T-helper 2 cell (primary cell): ENCODE data around the gene FOSB.

ENCODE experiments used
- DNase-seq, 5 experiments: peaks; one replicate each; pipeline versions ENCODE4 v3.0.0 to v3.0.0-alpha.2; 2012 to 2022

FOSB gene

GRCh38 chr19:45484273-45484945 lies 16.6 kb downstream of the FOSB start:
- DNase-seq = no peak

GRCh38 chr19:45485305-45486077 lies 17.7 kb downstream of the FOSB start:
- peak; percentile 90 to 98 (median 96) for DNase-seq

- DNase-seq = no peak
These were observed 20.9 kb downstream of the FOSB start for GRCh38 chr19:45488708-45489107.

GRCh38 chr19:45489216-45489855 lies 21.5 kb downstream of the FOSB start:
- no peak for DNase-seq

- no peak for DNase-seq
These were observed 24.4 kb downstream of the FOSB start for GRCh38 chr19:45492137-45492626.

- peak in 1 of 5 experiments; percentile 40 for DNase-seq
These were observed 25.1 kb downstream of the FOSB start for GRCh38 chr19:45492627-45493470.

GRCh38 chr19:45494261-45494916 lies 26.6 kb downstream of the FOSB start:
- no peak for DNase-seq

- DNase-seq = no peak
These were observed 27.4 kb downstream of the FOSB start for GRCh38 chr19:45495178-45495577.

GRCh38 chr19:45496349-45496953 lies 28.7 kb downstream of the FOSB start:
- peak in 1 of 5 experiments; percentile 49 for DNase-seq

- no peak for DNase-seq
These were observed 30.0 kb downstream of the FOSB start for GRCh38 chr19:45497791-45498190.

GRCh38 chr19:45498411-45499195 lies 30.8 kb downstream of the FOSB start, which contains the start of gene PPM1N:
TSS of gene PPM1N (plus strand) at chr19:45498443. CDS start at chr19:45498473, 30 bp downstream.
- peak in 4 of 5 experiments; percentile 35 to 83 (median 58) for DNase-seq

GRCh38 chr19:45499196-45500180 lies 31.7 kb downstream of the FOSB start:
- peak in 3 of 5 experiments; percentile 45 to 71 (median 50) for DNase-seq

GRCh38 chr19:45500918-45501729 lies 33.3 kb downstream of the FOSB start:
- no peak for DNase-seq

- no peak for DNase-seq
These were observed 33.9 kb downstream of the FOSB start for GRCh38 chr19:45501730-45502014.

- no peak for DNase-seq
These were observed 34.3 kb downstream of the FOSB start for GRCh38 chr19:45502111-45502510.

GRCh38 chr19:45503909-45504308 lies 36.1 kb downstream of the FOSB start:
- no peak for DNase-seq

GRCh38 chr19:45505151-45505995 lies 37.6 kb downstream of the FOSB start:
- no peak for DNase-seq

GRCh38 chr19:45505996-45506245 lies 38.1 kb downstream of the FOSB start:
- DNase-seq = no peak
